GM13976 (cell line): ENCODE results near the gene ADGRD1.

Experiments used
- DNase-seq: peaks from one replicate; pipeline ENCODE4 v3.0.0; 2012; ENCODE audit warnings: low spot score
- in situ Hi-C: fragments of 300-500 bp; cut with MboI; formaldehyde crosslinking; loops from one replicate; pipeline ENCODE4 v1.12.0; 2022; ENCODE audit warnings: low sequenced_read_pairs, mixed read lengths, inconsistent platforms; ENCODE audit not compliant: unreplicated experiment
- TF ChIP-seq, protein P1 (sequence below): IDR thresholded peaks from 2 replicates; pipeline ENCODE4 v1.5.1; 2012; ENCODE audit warnings: borderline replicate concordance, mild to moderate bottlenecking; ENCODE audit not compliant: insufficient read depth; ENCODE audit errors: extremely low read depth, missing control alignments, control extremely low read depth

ADGRD1 gene

DNA sequence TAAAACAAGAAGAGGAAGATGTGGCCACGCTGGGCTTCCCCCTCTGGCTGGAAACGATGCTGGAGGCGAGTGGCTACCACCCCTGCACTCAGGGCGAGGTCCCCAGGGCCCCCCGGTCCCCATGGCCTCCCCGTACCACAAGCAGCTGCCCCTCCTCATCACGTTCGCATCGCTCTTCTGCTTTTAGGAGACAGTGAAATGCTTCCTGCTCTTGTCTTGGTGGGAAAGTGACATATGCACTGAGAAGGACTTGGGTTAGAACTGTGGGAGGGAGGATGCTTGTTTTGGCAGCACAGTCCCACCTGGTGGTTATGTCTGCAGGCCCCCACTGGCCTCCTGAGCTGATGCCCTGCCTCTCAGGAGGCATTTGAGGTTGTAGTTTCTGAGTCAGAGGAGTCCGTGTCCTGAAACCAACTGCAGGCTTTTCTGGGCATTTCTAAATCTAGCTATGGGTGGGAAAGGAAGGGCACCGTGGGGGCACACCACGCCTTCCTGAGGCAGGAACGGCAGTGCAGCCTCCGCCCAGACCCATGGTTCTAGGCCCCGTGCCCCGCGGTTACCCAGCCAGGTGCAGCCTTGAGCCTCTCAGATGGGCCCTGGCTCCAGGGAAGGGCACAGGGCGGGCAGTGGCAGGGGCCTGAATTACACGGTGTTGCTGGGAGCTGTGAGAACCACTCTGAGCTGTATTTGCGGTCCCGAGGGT lies 139.3 kb downstream of the ADGRD1 start:
- TF ChIP-seq, protein P1, sequence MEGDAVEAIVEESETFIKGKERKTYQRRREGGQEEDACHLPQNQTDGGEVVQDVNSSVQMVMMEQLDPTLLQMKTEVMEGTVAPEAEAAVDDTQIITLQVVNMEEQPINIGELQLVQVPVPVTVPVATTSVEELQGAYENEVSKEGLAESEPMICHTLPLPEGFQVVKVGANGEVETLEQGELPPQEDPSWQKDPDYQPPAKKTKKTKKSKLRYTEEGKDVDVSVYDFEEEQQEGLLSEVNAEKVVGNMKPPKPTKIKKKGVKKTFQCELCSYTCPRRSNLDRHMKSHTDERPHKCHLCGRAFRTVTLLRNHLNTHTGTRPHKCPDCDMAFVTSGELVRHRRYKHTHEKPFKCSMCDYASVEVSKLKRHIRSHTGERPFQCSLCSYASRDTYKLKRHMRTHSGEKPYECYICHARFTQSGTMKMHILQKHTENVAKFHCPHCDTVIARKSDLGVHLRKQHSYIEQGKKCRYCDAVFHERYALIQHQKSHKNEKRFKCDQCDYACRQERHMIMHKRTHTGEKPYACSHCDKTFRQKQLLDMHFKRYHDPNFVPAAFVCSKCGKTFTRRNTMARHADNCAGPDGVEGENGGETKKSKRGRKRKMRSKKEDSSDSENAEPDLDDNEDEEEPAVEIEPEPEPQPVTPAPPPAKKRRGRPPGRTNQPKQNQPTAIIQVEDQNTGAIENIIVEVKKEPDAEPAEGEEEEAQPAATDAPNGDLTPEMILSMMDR: no peak
- in situ Hi-C loops: no loop called here
- peak; percentile 81 for DNase-seq

DNA sequence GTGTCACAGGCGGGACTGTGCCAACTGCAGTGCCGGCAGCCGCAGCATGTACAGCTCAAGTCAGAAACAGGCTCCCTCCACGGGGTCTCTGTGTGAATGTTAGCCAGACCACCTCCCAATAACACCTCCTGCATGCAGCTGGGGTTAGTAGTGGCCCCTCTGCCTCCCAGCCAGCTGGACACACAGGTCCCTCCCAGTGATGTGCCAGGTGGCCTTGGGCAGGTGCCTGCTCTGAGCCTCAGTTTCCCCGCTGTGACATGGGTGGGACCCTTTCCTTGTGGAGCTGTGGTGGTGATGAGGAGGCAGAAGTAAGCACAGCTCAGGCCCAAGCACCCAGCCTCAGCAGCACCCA lies 139.9 kb downstream of the ADGRD1 start:
- no peak for DNase-seq
- in situ Hi-C loops: no loop called here
- TF ChIP-seq, protein P1: no peak

DNA sequence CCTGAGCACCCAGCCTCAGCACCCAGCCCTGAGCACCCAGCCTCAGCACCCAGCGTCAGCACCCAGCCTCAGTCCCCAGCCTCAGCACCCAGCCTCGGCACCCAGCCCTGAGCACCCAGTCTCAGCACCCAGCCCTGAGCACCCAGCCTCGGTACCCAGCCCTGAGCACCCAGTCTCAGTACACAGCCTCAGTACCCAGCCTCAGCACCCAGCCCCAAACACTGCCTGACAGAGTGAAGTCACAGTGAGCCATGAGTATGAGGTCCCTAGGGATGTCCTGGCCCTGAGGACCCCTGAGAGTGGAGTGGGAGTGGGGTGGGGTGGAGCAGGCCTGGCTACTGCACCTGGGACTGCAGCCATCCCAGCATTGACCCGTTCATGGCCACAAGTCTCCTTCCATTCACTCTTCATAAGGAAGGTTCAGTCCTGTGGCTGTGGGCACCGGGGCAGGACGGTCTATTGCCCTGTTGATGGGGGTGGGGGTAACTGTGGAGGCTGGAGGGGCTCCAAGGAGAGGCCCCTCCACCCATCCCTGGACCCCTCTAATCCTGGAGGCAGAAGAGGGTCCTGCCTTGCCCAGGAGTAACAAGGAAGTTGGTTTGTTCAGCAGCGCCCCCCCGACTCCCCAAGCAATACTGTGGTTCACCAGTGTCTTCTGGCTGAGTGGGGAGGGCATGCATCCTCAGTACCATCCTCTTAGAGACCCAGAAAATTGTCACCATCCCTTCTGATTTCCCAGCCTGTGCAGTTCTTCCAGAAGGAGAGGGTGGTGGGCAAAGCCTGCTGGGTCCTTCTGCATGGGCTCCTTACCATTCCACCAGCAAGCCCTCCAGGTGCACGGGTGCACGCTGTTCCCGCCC lies 140.5 kb downstream of the ADGRD1 start:
- in situ Hi-C loops: no loop called here
- TF ChIP-seq, protein P1: no peak
- DNase-seq: no peak

DNA sequence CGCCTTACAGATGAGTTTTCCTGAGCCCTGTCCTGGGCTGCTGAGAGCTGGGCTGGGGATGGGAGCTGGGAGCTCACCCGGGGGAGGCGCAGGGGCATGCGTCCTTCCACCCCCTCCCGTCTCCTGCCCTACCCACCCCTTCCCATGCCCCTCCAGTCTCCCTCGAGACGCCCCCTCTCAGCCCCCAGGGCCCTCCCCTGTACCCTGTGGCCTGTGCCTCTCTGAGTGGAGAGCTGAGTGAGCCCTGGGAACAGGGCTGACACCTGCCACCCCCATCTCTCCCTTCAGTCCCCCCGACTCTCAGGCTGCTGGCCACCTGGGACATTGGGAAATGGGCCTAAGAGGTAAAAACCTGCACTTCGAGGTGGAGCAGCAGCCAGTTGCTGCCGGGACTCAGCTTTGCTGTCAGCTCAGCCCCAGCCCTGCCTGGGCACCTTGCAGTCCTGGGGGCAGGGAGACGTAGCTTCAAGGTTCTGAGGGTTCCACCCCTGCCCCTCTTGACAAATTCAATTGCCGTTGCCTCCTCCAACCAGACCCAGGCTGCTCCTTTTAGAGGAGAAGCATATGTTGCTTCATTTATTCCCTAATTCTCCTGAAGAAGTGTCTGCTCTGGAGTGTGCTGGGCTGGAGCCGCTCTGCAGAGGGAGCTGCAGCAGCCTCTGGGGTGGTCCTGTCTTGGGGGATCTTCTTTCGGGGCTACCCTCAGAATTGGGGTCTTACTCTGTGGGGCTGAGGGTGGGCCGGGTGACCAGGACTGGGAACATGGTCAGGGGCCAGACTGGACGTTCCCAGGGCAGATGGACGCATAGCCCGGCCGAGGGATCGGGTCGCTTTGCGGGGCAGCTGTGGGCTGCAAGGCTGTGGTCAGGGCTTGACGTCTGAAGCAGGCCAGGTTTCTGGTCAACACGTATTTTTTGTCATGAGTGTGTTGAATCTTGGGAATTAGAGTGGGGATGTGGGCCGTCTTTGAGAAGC lies 141.4 kb downstream of the ADGRD1 start:
- DNase-seq: no peak
- in situ Hi-C loops: no loop called here
- TF ChIP-seq, protein P1: no peak

DNA sequence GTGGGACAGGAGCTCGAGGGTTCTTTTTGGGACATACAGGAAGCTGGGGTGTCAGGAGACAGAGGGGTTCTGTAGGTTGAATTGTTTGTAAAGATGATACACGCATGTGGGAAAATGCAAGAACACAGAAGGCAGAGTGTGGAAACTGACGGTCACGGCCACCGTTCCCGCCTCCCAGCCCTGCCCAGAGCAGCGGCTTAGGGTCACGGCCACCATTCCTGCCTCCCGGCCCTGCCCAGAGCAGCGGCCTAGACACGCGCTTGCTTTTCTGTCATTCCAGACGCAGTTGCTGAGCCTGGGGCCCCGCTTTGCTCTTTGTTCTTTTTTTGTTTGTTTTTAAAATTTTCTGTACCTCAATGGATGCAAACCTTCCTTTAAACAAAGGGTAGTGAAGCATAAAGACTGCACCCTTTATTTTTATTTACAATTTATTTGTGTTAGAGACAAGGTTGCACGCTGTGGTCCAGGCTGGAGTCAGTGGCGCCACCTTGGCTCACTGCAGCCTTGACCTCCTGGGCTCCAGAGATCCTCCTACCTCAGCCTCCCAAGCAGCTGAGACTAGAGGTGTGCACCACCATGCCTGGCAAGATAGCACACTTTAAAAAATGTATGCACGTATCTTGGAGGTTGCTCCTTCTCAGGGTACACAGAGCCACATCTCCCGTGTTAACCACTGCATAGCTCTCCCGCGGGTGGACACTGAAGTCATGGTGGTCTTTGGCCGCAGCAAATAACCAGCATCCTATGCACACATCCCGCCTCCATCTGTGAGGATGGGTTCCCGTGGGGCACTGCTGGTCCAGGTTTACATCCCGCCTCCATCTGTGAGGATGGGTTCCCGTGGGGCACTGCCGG lies 142.3 kb downstream of the ADGRD1 start:
- DNase-seq: no peak
- TF ChIP-seq, protein P1: no peak
- in situ Hi-C loops: no loop called here

DNA sequence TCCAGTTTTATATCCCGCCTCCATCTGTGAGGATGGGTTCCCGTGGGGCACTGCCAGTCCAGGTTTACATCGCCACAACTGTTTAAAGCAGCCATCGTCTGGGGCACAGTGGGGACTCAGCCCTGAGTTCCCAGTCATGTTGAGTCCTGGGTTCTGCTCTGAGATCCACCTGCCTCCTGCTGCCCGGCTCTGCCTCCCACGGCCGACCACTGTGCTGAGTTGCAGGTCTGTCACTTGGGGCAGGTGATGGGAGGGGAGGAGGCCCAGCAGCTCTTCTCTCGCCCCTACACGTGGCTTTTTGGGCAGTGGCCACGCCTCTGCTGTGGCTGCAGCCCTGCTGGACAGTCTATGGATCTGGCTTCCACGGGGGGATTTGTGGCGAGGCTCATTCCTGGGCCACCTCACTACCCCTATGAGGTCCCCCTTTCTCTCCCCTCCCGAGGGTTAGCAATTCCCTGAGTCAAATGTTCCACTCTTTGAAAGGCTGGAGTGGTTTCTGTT lies 143.0 kb downstream of the ADGRD1 start:
- TF ChIP-seq, protein P1: no peak
- in situ Hi-C loops: no loop called here
- DNase-seq: no peak
